ENCODE data around the gene PACSIN2. TPM values are rescaled to one million over a fixed set of nuclear protein-coding genes. Genes with fewer than 3 reads are reported as not detected.

The PACSIN2 gene
- total RNA-seq, 4 donors from 2014 or later: 25.8 to 46.0 (median 27.8) TPM

- TF ChIP-seq POLR2A (IDR thresholded peaks at IDR 0.05): no peak
- TF ChIP-seq CTCF (IDR thresholded peaks at IDR 0.05): no peak
- H3K36me3 ChIP-seq: no peaks in the 10 kb centered on the region
- no peaks in the 10 kb centered on the region for H3K9me3 ChIP-seq
- H3K4me1 ChIP-seq: peaks cover 13 to 85% (median 39%) of the 10 kb centered on the region in 3 donors
- no peak overlapping the region for H3K27ac ChIP-seq
- no peak for DNase-seq
- intact Hi-C loops (cut with DNase I): no loop called here
- 97 to 98% methylated on average over 5 of the region's 5 CpGs for WGBS, 2 donors
- H3K27me3 ChIP-seq: no peaks in the 10 kb centered on the region
- no peak overlapping the region for H3K4me3 ChIP-seq
These were observed 8.9 kb downstream of the PACSIN2 start for GRCh38 chr22:43006016-43006505.

- intact Hi-C loops (cut with DNase I): no loop called here
- TF ChIP-seq CTCF (IDR thresholded peaks at IDR 0.05) (no peak), POLR2A (IDR thresholded peaks at IDR 0.05) (no peak)
- Histone ChIP-seq H3K36me3 (no peaks in the 10 kb centered on the region), H3K27me3 (no peaks in the 10 kb centered on the region), H3K27ac (no peak overlapping the region), H3K9me3 (no peaks in the 10 kb centered on the region), H3K4me1 (peaks cover 21 to 89% (median 46%) of the 10 kb centered on the region in 3 donors), H3K4me3 (no peak overlapping the region)
- WGBS, 2 donors: 55 to 78% methylated on average over 2 of the region's 2 CpGs
- no peak for DNase-seq
These were observed 9.8 kb downstream of the PACSIN2 start for GRCh38 chr22:43005106-43005505.

GRCh38 chr22:43004362-43005035 is 10.4 kb downstream of the PACSIN2 start:
- no peak for DNase-seq
- Histone ChIP-seq H3K27me3 (no peaks in the 10 kb centered on the region), H3K4me1 (peaks cover 23 to 90% (median 48%) of the 10 kb centered on the region in 3 donors), H3K36me3 (no peaks in the 10 kb centered on the region), H3K4me3 (no peak overlapping the region), H3K27ac (peak overlapping the region in 3 of 4 donors; percentile 25 to 45 (median 45)), H3K9me3 (no peaks in the 10 kb centered on the region)
- intact Hi-C loops (cut with DNase I): no loop called here
- TF ChIP-seq POLR2A (IDR thresholded peaks at IDR 0.05) (no peak), CTCF (IDR thresholded peaks at IDR 0.05) (no peak)
- WGBS, 2 donors: 62 to 70% methylated on average over 10 to 13 of the region's 13 CpGs

GRCh38 chr22:43002202-43002586 is 12.8 kb downstream of the PACSIN2 start:
- Histone ChIP-seq H3K4me3 (no peak overlapping the region), H3K36me3 (no peaks in the 10 kb centered on the region), H3K9me3 (no peaks in the 10 kb centered on the region), H3K27me3 (no peaks in the 10 kb centered on the region), H3K27ac (peak overlapping the region in 3 of 4 donors; percentile 49 to 54 (median 53)), H3K4me1 (peaks cover 20 to 88% (median 51%) of the 10 kb centered on the region in 3 donors)
- no peak for TF ChIP-seq POLR2A (IDR thresholded peaks at IDR 0.05)
- TF ChIP-seq CTCF (IDR thresholded peaks at IDR 0.05): no peak
- no peak for DNase-seq
- 29 to 37% methylated on average over 5 of the region's 5 CpGs for WGBS, 2 donors
- intact Hi-C loops (cut with DNase I): no loop called here

GRCh38 chr22:43001271-43002201 is 13.4 kb downstream of the PACSIN2 start:
- TF ChIP-seq CTCF (IDR thresholded peaks at IDR 0.05): no peak
- TF ChIP-seq POLR2A (IDR thresholded peaks at IDR 0.05): no peak
- Histone ChIP-seq H3K36me3 (no peaks in the 10 kb centered on the region), H3K27me3 (no peaks in the 10 kb centered on the region), H3K4me1 (peaks cover 26 to 91% (median 58%) of the 10 kb centered on the region in 3 donors), H3K27ac (peak overlapping the region; percentile 5 to 54 (median 51)), H3K9me3 (no peaks in the 10 kb centered on the region), H3K4me3 (no peak overlapping the region)
- intact Hi-C loops (cut with DNase I): no loop called here
- WGBS, 2 donors: 51 to 70% methylated on average over 1 to 3 of the region's 3 CpGs
- no peak for DNase-seq

All from esophagus squamous epithelium (tissue), 5 donors.